Measurements from ENCODE around the gene PTPRN2. TPM values are rescaled to one million over a fixed set of nuclear protein-coding genes. Genes with fewer than 3 reads are reported as not detected.

Gene PTPRN2
- total and polyA plus RNA-seq, 3 experiments from 2014 or later, result 0.33 to 1.2 (median 0.42) TPM

DNA sequence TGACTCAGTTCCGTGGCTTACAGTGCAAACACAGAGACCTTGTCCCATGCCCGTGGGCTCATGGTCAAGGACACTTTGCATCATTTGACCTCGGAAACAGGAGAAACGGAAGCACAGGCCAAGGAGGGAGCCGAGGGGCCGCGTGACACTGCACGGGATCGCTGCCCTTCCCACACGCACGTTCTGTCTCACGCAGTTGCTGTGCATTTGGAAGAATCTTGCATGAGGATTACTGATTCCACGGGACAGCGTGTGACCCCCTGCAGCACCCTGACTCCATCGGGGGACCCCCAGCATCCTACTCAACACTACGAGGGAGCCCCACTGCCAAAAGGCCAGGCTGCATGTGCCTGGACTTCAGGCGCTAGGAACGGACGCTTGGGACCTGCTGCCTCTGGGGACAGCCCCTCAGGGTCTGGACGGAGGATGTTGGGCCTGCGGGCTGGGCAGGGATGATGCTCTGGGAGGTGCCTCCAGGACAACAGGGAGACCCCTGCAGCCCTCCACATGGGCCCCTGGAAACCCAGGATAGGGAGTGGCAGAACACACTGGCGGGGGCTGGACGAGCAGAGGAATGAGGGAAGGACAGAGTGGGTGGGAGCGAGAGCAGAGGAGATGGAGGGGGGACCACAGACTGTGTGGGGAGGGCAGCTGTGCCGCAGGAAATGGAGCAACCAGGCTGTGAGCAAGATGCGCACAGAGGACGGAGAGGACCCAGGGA lies 1028.6 kb downstream of the PTPRN2 start:
- H3K27me3 Mint-ChIP-seq, result no peaks in the 10 kb centered on the region
- H3K4me3 ChIP-seq (ENCODE audit: low read length), result no peak overlapping the region
- DNase-seq, result peak in 1 of 5 donors; percentile 31

GRCh38 chr7:157558516-157558874 lies 1029.1 kb downstream of the PTPRN2 start:
- Mint-ChIP-seq H3K4me1 (no peaks in the 10 kb centered on the region), H3K36me3 (no peaks in the 10 kb centered on the region), H3K9me3 (no peaks in the 10 kb centered on the region), H3K27me3 (no peaks in the 10 kb centered on the region), H3K27ac (no peak overlapping the region), H3K4me3 (no peak overlapping the region)
- H3K9me3 ChIP-seq (ENCODE audit: low read length), result no peaks in the 10 kb centered on the region
- ChIA-PET CTCF (no interaction called here), POLR2A (no interaction called here)
- no peaks in the 10 kb centered on the region for H3K36me3 ChIP-seq (ENCODE audit: insufficient read depth, low read length)
- DNase-seq, result peak in 1 of 5 donors; percentile 22
- H3K27me3 ChIP-seq (ENCODE audit: insufficient read depth, low read length, poor library complexity, severe bottlenecking), result no peaks in the 10 kb centered on the region
- H3K4me1 ChIP-seq (ENCODE audit: insufficient read depth, low read length), result no peaks in the 10 kb centered on the region
- H3K4me3 ChIP-seq (ENCODE audit: low read length), result no peak overlapping the region
- no peak overlapping the region for H3K27ac ChIP-seq (ENCODE audit: low read depth, low read length)

More for the DNA sequence above, 1028.6 kb downstream of the PTPRN2 start:
- CTCF ChIA-PET, result no interaction called here
- H3K27ac ChIP-seq (ENCODE audit: low read depth, low read length), result no peak overlapping the region
- POLR2A ChIA-PET, result no interaction called here
- no peaks in the 10 kb centered on the region for H3K36me3 ChIP-seq (ENCODE audit: insufficient read depth, low read length)
- H3K4me1 ChIP-seq (ENCODE audit: insufficient read depth, low read length), result no peaks in the 10 kb centered on the region
- H3K9me3 Mint-ChIP-seq, result no peaks in the 10 kb centered on the region
- no peaks in the 10 kb centered on the region for H3K9me3 ChIP-seq (ENCODE audit: low read length)
- no peaks in the 10 kb centered on the region for H3K36me3 Mint-ChIP-seq
- H3K27me3 ChIP-seq (ENCODE audit: insufficient read depth, low read length, poor library complexity, severe bottlenecking), result no peaks in the 10 kb centered on the region
- H3K4me1 Mint-ChIP-seq, result no peaks in the 10 kb centered on the region
- H3K4me3 Mint-ChIP-seq, result no peak overlapping the region
- H3K27ac Mint-ChIP-seq, result no peak overlapping the region

- Histone ChIP-seq H3K36me3 (ENCODE audit: insufficient read depth, low read length) (no peaks in the 10 kb centered on the region), H3K27me3 (ENCODE audit: insufficient read depth, low read length, poor library complexity, severe bottlenecking) (no peaks in the 10 kb centered on the region), H3K4me1 (ENCODE audit: insufficient read depth, low read length) (no peaks in the 10 kb centered on the region), H3K4me3 (ENCODE audit: low read length) (no peak overlapping the region), H3K9me3 (ENCODE audit: low read length) (no peaks in the 10 kb centered on the region), H3K27ac (ENCODE audit: low read depth, low read length) (no peak overlapping the region)
- Mint-ChIP-seq H3K27ac (no peak overlapping the region), H3K27me3 (no peaks in the 10 kb centered on the region), H3K36me3 (no peaks in the 10 kb centered on the region), H3K4me1 (no peaks in the 10 kb centered on the region), H3K4me3 (no peak overlapping the region), H3K9me3 (no peaks in the 10 kb centered on the region)
- ChIA-PET CTCF (no interaction called here), POLR2A (no interaction called here)
- DNase-seq, result no peak
These were observed 1029.6 kb downstream of the PTPRN2 start for GRCh38 chr7:157558061-157558460.

DNA sequence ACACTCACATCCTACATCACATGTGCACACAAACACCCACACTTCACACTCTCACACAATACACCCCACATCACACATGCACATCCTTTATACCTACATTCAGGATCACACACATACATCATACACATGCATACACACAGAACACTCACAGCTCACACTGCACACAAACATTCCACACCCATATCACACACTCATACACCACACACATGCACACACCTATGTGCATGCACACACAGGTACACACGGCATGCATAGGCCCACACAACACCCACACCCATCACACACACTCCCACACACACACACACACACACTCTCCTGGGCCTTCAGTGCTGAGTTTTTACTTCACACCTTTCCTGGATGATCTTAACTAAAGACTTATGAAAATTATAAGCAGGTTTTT lies 1030.4 kb downstream of the PTPRN2 start:
- no peaks in the 10 kb centered on the region for H3K4me1 ChIP-seq (ENCODE audit: insufficient read depth, low read length)
- no peaks in the 10 kb centered on the region for H3K36me3 Mint-ChIP-seq
- H3K9me3 Mint-ChIP-seq, result no peaks in the 10 kb centered on the region
- DNase-seq, result no peak
- no peak overlapping the region for H3K4me3 ChIP-seq (ENCODE audit: low read length)
- H3K27me3 ChIP-seq (ENCODE audit: insufficient read depth, low read length, poor library complexity, severe bottlenecking), result no peaks in the 10 kb centered on the region
- H3K27ac ChIP-seq (ENCODE audit: low read depth, low read length), result no peak overlapping the region
- no peaks in the 10 kb centered on the region for H3K9me3 ChIP-seq (ENCODE audit: low read length)
- no peak overlapping the region for H3K27ac Mint-ChIP-seq
- no peaks in the 10 kb centered on the region for H3K36me3 ChIP-seq (ENCODE audit: insufficient read depth, low read length)
- CTCF ChIA-PET, result no interaction called here
- no peak overlapping the region for H3K4me3 Mint-ChIP-seq
- no peaks in the 10 kb centered on the region for H3K27me3 Mint-ChIP-seq
- no peaks in the 10 kb centered on the region for H3K4me1 Mint-ChIP-seq
- POLR2A ChIA-PET, result no interaction called here

DNA sequence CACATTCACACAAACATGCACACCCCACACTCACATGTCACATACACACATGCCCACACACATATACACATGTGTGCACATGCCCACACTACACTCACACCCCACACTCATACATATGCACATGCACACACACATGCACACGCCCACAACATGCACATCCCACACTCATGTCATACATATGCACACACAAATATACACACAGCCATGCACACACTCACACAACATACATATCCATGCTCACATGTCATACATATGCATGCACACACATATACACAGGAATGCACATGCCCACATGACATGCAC lies 1031.0 kb downstream of the PTPRN2 start:
- ChIA-PET CTCF (no interaction called here), POLR2A (no interaction called here)
- Histone ChIP-seq H3K4me3 (ENCODE audit: low read length) (no peak overlapping the region), H3K9me3 (ENCODE audit: low read length) (no peaks in the 10 kb centered on the region), H3K36me3 (ENCODE audit: insufficient read depth, low read length) (no peaks in the 10 kb centered on the region), H3K27ac (ENCODE audit: low read depth, low read length) (no peak overlapping the region), H3K27me3 (ENCODE audit: insufficient read depth, low read length, poor library complexity, severe bottlenecking) (no peaks in the 10 kb centered on the region), H3K4me1 (ENCODE audit: insufficient read depth, low read length) (no peaks in the 10 kb centered on the region)
- no peak for DNase-seq
- H3K27ac Mint-ChIP-seq, result no peak overlapping the region
- no peaks in the 10 kb centered on the region for H3K27me3 Mint-ChIP-seq
- H3K36me3 Mint-ChIP-seq, result no peaks in the 10 kb centered on the region
- no peak overlapping the region for H3K4me3 Mint-ChIP-seq
- no peaks in the 10 kb centered on the region for H3K4me1 Mint-ChIP-seq
- no peaks in the 10 kb centered on the region for H3K9me3 Mint-ChIP-seq

GRCh38 chr7:157555944-157556641 lies 1031.5 kb downstream of the PTPRN2 start:
- CTCF ChIA-PET, result interaction anchor here (1.4 kb wide), 1 partner anchor 121 kb away, joined by 4 read pairs; no protein-coding TSS in a partner anchor
- Mint-ChIP-seq H3K4me3 (no peak overlapping the region), H3K9me3 (no peaks in the 10 kb centered on the region), H3K27me3 (no peaks in the 10 kb centered on the region), H3K36me3 (no peaks in the 10 kb centered on the region), H3K27ac (no peak overlapping the region), H3K4me1 (no peaks in the 10 kb centered on the region)
- Histone ChIP-seq H3K9me3 (ENCODE audit: low read length) (no peaks in the 10 kb centered on the region), H3K27me3 (ENCODE audit: insufficient read depth, low read length, poor library complexity, severe bottlenecking) (no peaks in the 10 kb centered on the region), H3K27ac (ENCODE audit: low read depth, low read length) (no peak overlapping the region), H3K36me3 (ENCODE audit: insufficient read depth, low read length) (no peaks in the 10 kb centered on the region), H3K4me3 (ENCODE audit: low read length) (no peak overlapping the region), H3K4me1 (ENCODE audit: insufficient read depth, low read length) (no peaks in the 10 kb centered on the region)
- DNase-seq, result peak in 1 of 5 donors; percentile 44
- POLR2A ChIA-PET, result no interaction called here

GRCh38 chr7:157555313-157555712 lies 1032.3 kb downstream of the PTPRN2 start:
- no peak for DNase-seq
- Histone ChIP-seq H3K27me3 (ENCODE audit: insufficient read depth, low read length, poor library complexity, severe bottlenecking) (no peaks in the 10 kb centered on the region), H3K4me3 (ENCODE audit: low read length) (no peak overlapping the region), H3K27ac (ENCODE audit: low read depth, low read length) (no peak overlapping the region), H3K36me3 (ENCODE audit: insufficient read depth, low read length) (no peaks in the 10 kb centered on the region), H3K4me1 (ENCODE audit: insufficient read depth, low read length) (no peaks in the 10 kb centered on the region), H3K9me3 (ENCODE audit: low read length) (no peaks in the 10 kb centered on the region)
- H3K4me1 Mint-ChIP-seq, result no peaks in the 10 kb centered on the region
- H3K36me3 Mint-ChIP-seq, result no peaks in the 10 kb centered on the region
- no peaks in the 10 kb centered on the region for H3K27me3 Mint-ChIP-seq
- H3K9me3 Mint-ChIP-seq, result no peaks in the 10 kb centered on the region
- CTCF ChIA-PET, result interaction anchor here (1.4 kb wide), 1 partner anchor 120 kb away, joined by 4 read pairs; no protein-coding TSS in a partner anchor
- H3K4me3 Mint-ChIP-seq, result no peak overlapping the region
- no peak overlapping the region for H3K27ac Mint-ChIP-seq
- POLR2A ChIA-PET, result no interaction called here

- no peaks in the 10 kb centered on the region for H3K4me1 Mint-ChIP-seq
- H3K27me3 Mint-ChIP-seq, result no peaks in the 10 kb centered on the region
- ChIA-PET POLR2A (no interaction called here), CTCF (interaction anchor here (1.4 kb wide), 1 partner anchor 119 kb away, joined by 4 read pairs; no protein-coding TSS in a partner anchor)
- no peak for DNase-seq
- Histone ChIP-seq H3K4me3 (ENCODE audit: low read length) (no peak overlapping the region), H3K27me3 (ENCODE audit: insufficient read depth, low read length, poor library complexity, severe bottlenecking) (no peaks in the 10 kb centered on the region), H3K36me3 (ENCODE audit: insufficient read depth, low read length) (no peaks in the 10 kb centered on the region), H3K27ac (ENCODE audit: low read depth, low read length) (no peak overlapping the region), H3K4me1 (ENCODE audit: insufficient read depth, low read length) (no peaks in the 10 kb centered on the region), H3K9me3 (ENCODE audit: low read length) (no peaks in the 10 kb centered on the region)
- H3K36me3 Mint-ChIP-seq, result no peaks in the 10 kb centered on the region
- no peaks in the 10 kb centered on the region for H3K9me3 Mint-ChIP-seq
- H3K27ac Mint-ChIP-seq, result no peak overlapping the region
- no peak overlapping the region for H3K4me3 Mint-ChIP-seq
These were observed 1033.0 kb downstream of the PTPRN2 start for GRCh38 chr7:157554393-157555238.

Data from CD8-positive, alpha-beta memory T cell (primary cell).